GM12892 (cell line): ENCODE results near the gene RPA3.

ENCODE experiments used
- POLR2A ChIP-seq: IDR thresholded peaks from 2 replicates; pipeline ENCODE4 v1.6.1; 2011; ENCODE audit warnings: low read depth, low read length, control low read depth
- POLR2AphosphoS5 ChIP-seq: IDR thresholded peaks from 2 replicates; pipeline ENCODE4 v1.6.1; 2011; ENCODE audit warnings: low read depth, low read length, control low read depth

DNA sequence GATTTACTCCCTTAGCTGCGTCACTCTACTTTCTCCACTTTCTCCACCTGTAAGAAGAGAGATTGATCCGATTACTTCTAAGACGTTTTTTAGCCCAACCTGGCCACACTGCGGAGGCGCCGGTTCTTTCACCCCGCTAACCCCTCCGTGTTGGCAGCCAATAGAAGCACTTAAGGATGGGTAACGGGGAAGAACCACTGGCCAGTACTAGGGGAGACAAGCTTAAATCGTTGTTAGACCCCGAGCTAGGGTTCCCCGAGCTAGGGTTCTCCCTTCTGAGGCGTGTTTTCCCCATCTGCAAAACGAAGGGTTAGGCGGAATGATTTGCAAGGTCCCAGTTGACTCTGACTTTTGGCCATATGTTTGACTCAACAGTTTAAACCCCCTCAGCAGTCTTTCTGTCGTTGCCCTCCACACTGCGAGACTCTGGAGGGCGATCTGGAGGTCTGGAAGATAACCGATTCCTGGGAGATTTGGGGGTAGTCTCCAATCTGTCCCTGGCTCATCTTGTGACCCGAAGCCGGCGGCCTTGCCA, 77.2 kb downstream of the RPA3 start:
- TF ChIP-seq POLR2AphosphoS5 (no peak), POLR2A (no peak)
